HEK293 (cell line): ENCODE results near the gene VARS1.

Experiments used
- CTCF ChIP-seq: fragments of 450-650 bp; formaldehyde crosslinking; IDR thresholded peaks from 2 replicates; pipeline ENCODE4 v1.5.1; 2016; ENCODE audit warnings: missing biosample characterization, missing genetic modification characterization
- EGR2 ChIP-seq: fragments of 450-650 bp; formaldehyde crosslinking; IDR thresholded peaks from 2 replicates; pipeline ENCODE4 v1.5.1; 2016; ENCODE audit warnings: low read depth, missing biosample characterization, missing genetic modification characterization
- GLIS1 ChIP-seq: fragments of 450-650 bp; formaldehyde crosslinking; IDR thresholded peaks from 2 replicates; pipeline ENCODE4 v1.5.1; 2016; ENCODE audit warnings: missing biosample characterization, missing genetic modification characterization
- HOXA7 ChIP-seq: sonication (generic); formaldehyde crosslinking; IDR thresholded peaks from 2 replicates; pipeline ENCODE4 v1.8.1; 2022; ENCODE audit warnings: missing genetic modification reagents, borderline replicate concordance
- KLF17 ChIP-seq: fragments of 450-650 bp; formaldehyde crosslinking; IDR thresholded peaks from 2 replicates; pipeline ENCODE4 v1.5.1; 2016; ENCODE audit warnings: missing biosample characterization, missing genetic modification characterization
- MEIS1 ChIP-seq: sonication (generic); formaldehyde crosslinking; IDR thresholded peaks from 2 replicates; pipeline ENCODE4 v1.8.1; 2022; ENCODE audit warnings: missing genetic modification reagents, mild to moderate bottlenecking, borderline replicate concordance
- PRDM4 ChIP-seq: fragments of 450-650 bp; formaldehyde crosslinking; IDR thresholded peaks from 2 replicates; pipeline ENCODE4 v1.5.1; 2017; ENCODE audit warnings: missing biosample characterization, missing genetic modification characterization
- SCRT2 ChIP-seq: fragments of 450-650 bp; formaldehyde crosslinking; IDR thresholded peaks from 2 replicates; pipeline ENCODE4 v1.5.1; 2016; ENCODE audit warnings: missing biosample characterization, missing genetic modification characterization
- SP3 ChIP-seq: fragments of 450-650 bp; formaldehyde crosslinking; IDR thresholded peaks from 2 replicates; pipeline ENCODE4 v1.5.1; 2016; ENCODE audit warnings: missing biosample characterization, missing genetic modification characterization
- SP7 ChIP-seq: fragments of 450-650 bp; formaldehyde crosslinking; IDR thresholded peaks from 2 replicates; pipeline ENCODE4 v1.5.1; 2016; ENCODE audit warnings: missing biosample characterization, missing genetic modification characterization
- YY2 ChIP-seq: fragments of 450-650 bp; formaldehyde crosslinking; IDR thresholded peaks from 2 replicates; pipeline ENCODE4 v1.5.1; 2016; ENCODE audit warnings: missing biosample characterization, missing genetic modification characterization
- ZBTB10 ChIP-seq: fragments of 450-650 bp; formaldehyde crosslinking; IDR thresholded peaks from 2 replicates; pipeline ENCODE4 v1.5.1; 2016; ENCODE audit warnings: missing biosample characterization, missing genetic modification characterization
- ZBTB20 ChIP-seq: fragments of 450-650 bp; formaldehyde crosslinking; IDR thresholded peaks from 2 replicates; pipeline ENCODE4 v1.5.1; 2016; ENCODE audit warnings: missing biosample characterization, missing genetic modification characterization
- ZEB2 ChIP-seq: fragments of 450-650 bp; formaldehyde crosslinking; IDR thresholded peaks from 2 replicates; pipeline ENCODE4 v1.5.1; 2016; ENCODE audit warnings: missing biosample characterization, missing genetic modification characterization
- ZFHX2 ChIP-seq: fragments of 450-650 bp; formaldehyde crosslinking; conservative IDR thresholded peaks from 2 replicates; pipeline ENCODE4 v1.5.1; 2016; ENCODE audit warnings: missing biosample characterization, missing genetic modification characterization
- ZFP41 ChIP-seq: fragments of 450-650 bp; formaldehyde crosslinking; IDR thresholded peaks from 2 replicates; pipeline ENCODE4 v1.5.1; 2016; ENCODE audit warnings: missing biosample characterization, missing genetic modification characterization, borderline replicate concordance
- ZNF114 ChIP-seq: fragments of 450-650 bp; formaldehyde crosslinking; IDR thresholded peaks from 2 replicates; pipeline ENCODE4 v1.5.0; 2017; ENCODE audit warnings: missing biosample characterization, missing genetic modification characterization
- ZNF449 ChIP-seq: fragments of 450-650 bp; formaldehyde crosslinking; IDR thresholded peaks from 2 replicates; pipeline ENCODE4 v1.5.1; 2017; ENCODE audit warnings: missing biosample characterization, mild to moderate bottlenecking, missing genetic modification characterization, moderate library complexity
- ZNF518A ChIP-seq: fragments of 450-650 bp; formaldehyde crosslinking; conservative IDR thresholded peaks from 2 replicates; pipeline ENCODE4 v1.5.1; 2016; ENCODE audit warnings: low read depth, missing biosample characterization, missing genetic modification characterization
- ZNF580 ChIP-seq: fragments of 450-650 bp; formaldehyde crosslinking; IDR thresholded peaks from 2 replicates; pipeline ENCODE4 v1.5.1; 2016; ENCODE audit warnings: missing biosample characterization, missing genetic modification characterization
- ZNF670 ChIP-seq: fragments of 450-650 bp; formaldehyde crosslinking; IDR thresholded peaks from 2 replicates; pipeline ENCODE4 v1.5.1; 2016; ENCODE audit warnings: missing biosample characterization, missing genetic modification characterization, low read depth
- ZNF792 ChIP-seq: fragments of 450-650 bp; formaldehyde crosslinking; IDR thresholded peaks from 2 replicates; pipeline ENCODE4 v1.5.1; 2016; ENCODE audit warnings: missing biosample characterization, missing genetic modification characterization
- ZSCAN16 ChIP-seq: fragments of 450-650 bp; formaldehyde crosslinking; IDR thresholded peaks from 2 replicates; pipeline ENCODE4 v1.5.1; 2016; ENCODE audit warnings: missing biosample characterization, missing genetic modification characterization
- ZXDB ChIP-seq: fragments of 450-650 bp; formaldehyde crosslinking; IDR thresholded peaks from 2 replicates; pipeline ENCODE4 v1.5.1; 2016; ENCODE audit warnings: missing biosample characterization, missing genetic modification characterization

The VARS1 gene

GRCh38 chr6:31795616-31796298 lies at the start of gene VARS1 (continued):
- TF ChIP-seq HOXA7, result no peak
- TF ChIP-seq ZNF114, result no peak
- 0 out of 2 replicates have a peak, but pooled peaks have one; percentile 50 for TF ChIP-seq YY2 (tag by site-specific recombination)
- peak; percentile 31 for TF ChIP-seq PRDM4 (tag by site-specific recombination)
- TF ChIP-seq ZNF792, result 0 out of 2 replicates have a peak, but pooled peaks have one; percentile 49
- TF ChIP-seq SP3 (tag by site-specific recombination), result peak; percentile 82
- peak; percentile 64 for TF ChIP-seq ZBTB10 (tag by site-specific recombination)
- no peak for TF ChIP-seq ZSCAN16 (tag by site-specific recombination)
- no peak for TF ChIP-seq MEIS1 (CRISPR knock-in tag)
- TF ChIP-seq ZBTB20 (tag by site-specific recombination), result peak; percentile 24; the same call in 1 of the 2 replicates
- peak; percentile 78 for TF ChIP-seq GLIS1
- TF ChIP-seq CTCF (tag by site-specific recombination), result peak; percentile 100
- TF ChIP-seq KLF17 (tag by site-specific recombination), result peak; percentile 61; the same call in 1 of the 2 replicates
- TF ChIP-seq SCRT2 (tag by site-specific recombination), result 0 out of 2 replicates have a peak, but pooled peaks have one; percentile 8
- no peak for TF ChIP-seq ZFP41 (tag by site-specific recombination)
- TF ChIP-seq ZNF518A, result no peak
- TF ChIP-seq ZXDB (tag by site-specific recombination), result peak; percentile 34
- peak; percentile 96 for TF ChIP-seq ZEB2 (tag by site-specific recombination)
- TF ChIP-seq ZNF580 (tag by site-specific recombination), result peak; percentile 35; the same call in 1 of the 2 replicates
- peak; percentile 78 for TF ChIP-seq EGR2 (tag by site-specific recombination)
- TF ChIP-seq SP7 (tag by site-specific recombination), result peak; percentile 82
- no peak for TF ChIP-seq ZNF670 (tag by site-specific recombination)
- TF ChIP-seq ZNF449 (tag by site-specific recombination), result 0 out of 2 replicates have a peak, but pooled peaks have one; percentile 40
- peak; percentile 91 for TF ChIP-seq ZFHX2 (tag by site-specific recombination)
